Prostate gland (tissue), 2 donors: ENCODE results near the gene TBC1D3B.

Experiments used
- POLR2AphosphoS5 ChIP-seq: sonication (generic); formaldehyde crosslinking; IDR thresholded peaks from one replicate; pipeline ENCODE4 v1.6.1; 2017; ENCODE audit warnings: antibody characterized with exemption
- TF ChIP-seq, protein P1 (sequence below), 4 experiments: fragments of 200-600 bp in 2 of 4; fragments of 450-650 bp in 2 of 4; sonication (generic) in 2 of 4; IDR thresholded peaks; 1 replicate in 3 of 4; 2 replicates in 1 of 4; pipeline ENCODE4 v1.5.1; 2016 to 2019; ENCODE audit warnings: antibody characterized with exemption in 4 of 4, mild to moderate bottlenecking in 2 of 4, moderate library complexity in 2 of 4

- TF ChIP-seq, protein P1, sequence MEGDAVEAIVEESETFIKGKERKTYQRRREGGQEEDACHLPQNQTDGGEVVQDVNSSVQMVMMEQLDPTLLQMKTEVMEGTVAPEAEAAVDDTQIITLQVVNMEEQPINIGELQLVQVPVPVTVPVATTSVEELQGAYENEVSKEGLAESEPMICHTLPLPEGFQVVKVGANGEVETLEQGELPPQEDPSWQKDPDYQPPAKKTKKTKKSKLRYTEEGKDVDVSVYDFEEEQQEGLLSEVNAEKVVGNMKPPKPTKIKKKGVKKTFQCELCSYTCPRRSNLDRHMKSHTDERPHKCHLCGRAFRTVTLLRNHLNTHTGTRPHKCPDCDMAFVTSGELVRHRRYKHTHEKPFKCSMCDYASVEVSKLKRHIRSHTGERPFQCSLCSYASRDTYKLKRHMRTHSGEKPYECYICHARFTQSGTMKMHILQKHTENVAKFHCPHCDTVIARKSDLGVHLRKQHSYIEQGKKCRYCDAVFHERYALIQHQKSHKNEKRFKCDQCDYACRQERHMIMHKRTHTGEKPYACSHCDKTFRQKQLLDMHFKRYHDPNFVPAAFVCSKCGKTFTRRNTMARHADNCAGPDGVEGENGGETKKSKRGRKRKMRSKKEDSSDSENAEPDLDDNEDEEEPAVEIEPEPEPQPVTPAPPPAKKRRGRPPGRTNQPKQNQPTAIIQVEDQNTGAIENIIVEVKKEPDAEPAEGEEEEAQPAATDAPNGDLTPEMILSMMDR (IDR thresholded peaks at IDR 0.05): no peak
- no peak for TF ChIP-seq POLR2AphosphoS5
These were observed 19.7 kb upstream of the TBC1D3B start for GRCh38 chr17:36196131-36196486.
